ENCODE results near the gene PLET1.
A peak's percentile ranks its signal among the peaks of the same experiment; 100 is the strongest.

The PLET1 gene

DNA sequence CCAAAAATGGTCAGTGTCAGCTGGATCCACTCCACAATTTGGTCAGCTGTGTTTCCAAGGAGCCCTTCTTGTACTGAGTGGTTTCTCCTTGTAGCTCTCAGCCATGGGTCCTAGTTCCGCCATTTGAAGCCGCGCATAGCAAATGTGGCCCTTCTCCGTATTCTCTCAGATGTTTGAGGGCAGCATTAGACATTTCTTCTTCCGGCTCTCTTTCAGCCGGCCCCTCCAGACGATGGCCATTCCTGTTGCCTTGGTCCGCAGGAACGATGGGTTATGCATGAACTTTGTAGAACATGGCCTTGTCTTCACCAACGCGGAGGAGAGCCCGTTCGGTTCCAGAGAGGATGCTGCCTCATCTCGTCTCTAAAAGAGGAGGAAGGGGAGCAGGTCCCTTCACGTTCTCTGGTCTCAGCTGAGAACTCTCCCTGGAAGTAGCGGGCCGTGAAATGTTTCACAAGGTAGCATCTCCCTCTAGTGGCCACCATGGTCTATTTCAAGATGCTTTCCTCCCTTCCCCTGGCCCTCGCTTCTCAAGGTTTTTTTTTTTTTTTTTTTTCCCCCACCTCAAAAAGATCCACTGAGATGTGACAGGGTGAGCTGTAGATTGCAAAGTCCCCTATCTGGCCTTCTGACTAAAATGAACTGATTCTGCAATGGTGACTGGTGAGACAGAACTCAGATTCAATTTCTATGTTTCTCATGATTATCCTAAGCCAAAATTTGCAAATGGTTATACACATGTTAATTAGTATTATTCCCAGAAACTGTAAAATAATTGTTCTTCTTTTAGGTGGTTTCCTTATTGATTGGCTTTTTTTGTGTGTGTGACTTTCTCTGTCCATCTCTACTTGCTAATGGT, 19.8 kb upstream of the PLET1 start:
- DNase-seq, result peak; percentile 64

DNA sequence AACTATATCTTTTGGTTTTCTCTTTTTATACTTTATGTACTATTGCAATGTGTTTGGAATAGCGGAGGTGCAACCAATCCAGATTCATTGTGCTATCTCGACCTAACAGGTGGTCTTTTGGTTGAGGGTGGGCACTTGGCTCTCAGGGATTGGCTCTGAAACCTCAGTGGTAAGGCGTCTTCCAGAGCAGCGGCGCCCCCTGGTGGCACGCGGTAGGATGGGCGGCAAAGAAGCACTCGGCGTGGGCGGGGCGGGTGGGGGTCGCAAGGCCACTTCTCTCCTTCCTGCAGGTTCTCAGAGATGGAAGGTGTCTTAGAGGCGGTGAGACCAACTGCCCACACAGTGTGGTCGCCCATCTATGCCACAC, 19.2 kb upstream of the PLET1 start:
- no peak for DNase-seq

DNA sequence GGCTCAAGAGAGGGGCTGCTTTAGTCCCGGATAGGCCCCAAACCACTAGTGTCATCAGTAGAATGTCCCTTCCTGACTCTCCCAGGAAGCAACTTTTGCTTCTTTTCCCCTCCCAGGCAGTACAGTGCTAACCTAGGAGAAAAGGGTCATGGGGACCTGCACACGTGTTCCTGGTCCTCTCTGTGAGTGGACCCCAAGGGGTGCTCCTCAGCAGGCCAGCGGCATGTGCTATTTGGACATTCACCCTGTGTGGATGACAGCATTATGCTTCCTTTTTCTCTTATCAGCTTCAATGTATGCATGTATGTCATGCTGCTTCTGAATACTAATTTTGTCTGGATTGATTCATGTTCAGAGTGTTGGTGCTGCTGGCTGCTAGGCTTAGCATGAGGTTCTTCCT, 18.1 kb upstream of the PLET1 start:
- no peak for DNase-seq

DNA sequence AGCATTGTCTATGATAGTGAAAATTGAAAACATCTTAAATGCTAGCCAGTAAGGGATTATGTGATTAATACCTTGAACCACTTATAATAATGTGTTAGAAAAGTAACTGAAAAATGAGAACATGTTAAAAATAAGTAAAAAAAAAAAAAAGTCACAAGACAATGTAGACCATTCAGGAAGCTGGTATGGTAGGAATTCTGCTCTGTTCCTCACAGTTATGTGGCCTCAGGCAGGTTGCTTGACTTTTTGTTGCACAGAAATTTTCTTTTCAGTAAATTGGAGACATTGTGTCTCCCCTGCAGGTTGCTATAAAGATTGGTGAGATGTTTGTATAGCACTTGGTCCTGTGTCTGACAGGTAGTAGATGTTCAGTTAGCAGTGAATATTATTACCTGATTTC, 17.3 kb upstream of the PLET1 start:
- DNase-seq, result no peak

DNA sequence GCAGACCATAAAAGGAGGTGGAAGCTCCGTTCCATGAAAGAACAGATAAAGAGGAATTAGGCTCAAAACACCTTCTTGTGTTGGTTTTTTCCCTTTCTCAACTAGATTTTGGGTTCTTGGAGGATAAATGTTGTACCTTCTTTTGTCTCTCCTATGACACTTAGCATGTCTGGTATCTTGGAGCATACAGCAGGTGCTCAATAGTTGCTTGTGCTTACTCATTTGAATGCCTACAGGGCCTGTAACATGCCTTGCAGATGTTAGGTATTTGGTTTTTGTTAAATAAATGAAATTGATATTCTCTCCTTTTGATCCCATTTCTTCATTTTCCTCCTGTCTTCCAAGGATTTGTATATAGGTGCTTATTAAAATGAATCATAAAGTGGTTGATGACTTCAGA, 16.4 kb upstream of the PLET1 start:
- no peak for DNase-seq

DNA sequence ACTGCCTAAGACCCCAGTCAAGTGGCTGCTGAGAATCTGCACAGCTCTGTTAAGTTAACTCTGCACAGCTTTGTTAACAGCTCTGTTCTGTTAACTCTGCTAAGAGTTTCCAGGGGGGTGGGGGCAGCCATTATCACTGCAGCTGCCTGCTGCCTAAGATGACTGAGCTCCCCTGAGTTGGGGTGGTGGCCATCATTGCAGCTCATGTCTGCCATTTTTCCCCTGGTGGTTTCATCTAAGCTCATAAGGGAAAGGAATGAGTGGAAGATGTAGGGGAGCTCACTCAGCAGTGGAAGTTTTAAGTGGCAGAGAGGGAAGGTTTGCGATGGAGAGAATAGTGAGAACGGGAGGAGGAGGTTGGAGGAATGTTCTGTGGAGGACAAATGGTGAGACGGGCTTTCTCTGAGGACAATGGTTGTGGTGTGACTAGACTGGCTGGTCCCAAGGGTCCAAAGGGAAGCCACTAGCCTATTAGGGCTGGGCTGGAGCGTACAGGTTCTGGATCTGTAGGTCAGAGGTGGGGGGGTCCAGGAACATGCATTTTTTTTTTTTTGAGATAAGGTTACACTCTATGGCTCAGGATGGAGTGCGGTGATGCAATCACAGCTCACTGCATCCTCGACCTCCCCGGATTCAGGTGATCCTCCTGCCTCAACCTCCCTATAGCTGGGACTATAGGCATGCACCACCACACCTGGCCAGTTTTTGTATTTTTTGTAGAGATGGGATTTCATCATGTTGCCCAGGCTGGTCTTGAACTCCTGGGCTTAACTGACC, 13.5 kb upstream of the PLET1 start:
- DNase-seq, result no peak

DNA sequence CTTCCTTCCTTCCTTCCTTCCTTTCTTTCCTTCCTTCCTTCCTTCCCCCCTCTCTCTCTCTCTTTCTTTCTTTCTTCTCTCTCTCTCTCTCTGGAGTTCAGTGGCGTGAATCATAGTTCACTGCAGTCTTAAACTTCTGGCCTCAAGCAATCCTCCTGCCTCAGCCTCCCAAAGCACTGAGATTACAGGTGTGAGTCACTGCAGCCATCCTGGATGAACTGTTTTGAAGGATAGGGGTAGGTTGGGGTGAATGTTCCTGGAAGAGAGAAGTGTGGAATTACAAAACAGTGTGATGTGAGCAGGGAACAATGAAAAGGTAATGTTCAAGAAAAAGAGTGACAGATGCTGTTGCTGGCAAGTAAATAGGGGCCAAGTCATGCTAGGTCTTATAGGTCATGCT, 12.4 kb upstream of the PLET1 start:
- no peak for DNase-seq

DNA sequence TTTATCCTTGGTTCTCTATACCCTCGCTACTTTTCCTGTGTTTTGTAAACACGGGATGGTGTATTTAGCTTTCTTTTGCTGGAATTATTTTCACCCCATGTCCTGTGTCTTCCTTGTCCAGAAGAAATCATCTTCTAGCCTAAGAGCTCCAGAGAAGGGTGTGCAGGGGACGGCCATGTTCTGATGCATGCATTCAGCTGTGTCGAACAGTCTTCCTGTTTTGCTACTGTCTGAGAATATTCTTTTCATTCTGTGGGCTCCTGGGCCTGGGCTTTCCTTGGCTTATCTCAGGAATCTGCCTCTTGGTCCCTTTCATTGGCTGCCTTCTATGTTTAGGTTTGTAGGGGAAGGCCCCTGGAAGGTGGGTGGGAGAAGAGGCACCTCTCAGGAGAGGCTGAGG, 10.6 kb upstream of the PLET1 start:
- DNase-seq, result no peak

DNA sequence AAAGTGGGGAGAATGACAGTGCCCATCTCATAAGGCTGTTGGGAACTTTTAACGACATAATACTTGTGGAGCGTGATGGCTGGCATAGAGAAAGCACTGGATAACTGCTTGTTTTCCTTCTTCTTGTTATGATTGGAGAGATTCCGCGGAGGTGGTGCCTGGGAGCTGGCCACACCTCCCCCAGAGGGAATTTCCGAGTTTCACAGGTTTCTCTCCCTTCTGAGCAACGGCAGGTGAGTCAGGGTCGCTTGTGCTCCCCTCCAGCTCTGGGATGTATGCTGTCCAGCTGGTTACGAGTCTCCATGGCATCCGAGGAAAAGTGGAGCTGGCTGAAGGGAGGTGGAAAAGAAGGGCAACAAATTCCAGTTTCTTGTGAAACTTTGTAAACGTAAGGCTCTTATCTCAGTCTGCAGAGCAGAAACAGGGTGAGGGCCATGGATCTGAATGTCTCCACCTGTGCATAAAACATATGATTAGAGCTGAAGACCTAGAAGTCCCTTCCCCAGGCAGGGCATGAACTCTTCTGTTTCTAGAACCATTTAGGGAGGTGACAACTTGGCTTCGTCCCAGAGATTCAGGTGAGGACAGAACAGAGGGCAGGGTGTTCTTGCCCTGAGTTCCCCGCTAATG, 10.0 kb upstream of the PLET1 start:
- no peak for DNase-seq

DNA sequence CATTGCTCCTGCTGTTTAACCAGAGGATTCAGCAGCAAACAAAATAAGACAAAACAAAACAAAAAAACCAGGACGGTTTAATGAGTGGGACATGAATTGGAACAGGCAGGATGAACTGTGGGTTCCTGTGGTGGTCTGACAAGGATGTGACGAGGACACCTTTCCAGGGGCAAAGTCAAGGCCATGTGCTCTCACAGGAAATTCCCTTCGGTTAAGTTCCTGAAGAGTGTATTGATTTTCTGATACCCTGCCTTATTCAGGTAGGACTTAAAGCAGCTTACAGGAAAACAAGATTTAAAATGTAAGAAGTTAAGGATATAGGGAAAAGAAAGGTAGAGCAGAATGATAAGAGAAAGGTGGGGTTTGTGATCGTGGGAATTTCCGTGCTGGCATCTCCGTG, 8.5 kb upstream of the PLET1 start:
- DNase-seq, result no peak

DNA sequence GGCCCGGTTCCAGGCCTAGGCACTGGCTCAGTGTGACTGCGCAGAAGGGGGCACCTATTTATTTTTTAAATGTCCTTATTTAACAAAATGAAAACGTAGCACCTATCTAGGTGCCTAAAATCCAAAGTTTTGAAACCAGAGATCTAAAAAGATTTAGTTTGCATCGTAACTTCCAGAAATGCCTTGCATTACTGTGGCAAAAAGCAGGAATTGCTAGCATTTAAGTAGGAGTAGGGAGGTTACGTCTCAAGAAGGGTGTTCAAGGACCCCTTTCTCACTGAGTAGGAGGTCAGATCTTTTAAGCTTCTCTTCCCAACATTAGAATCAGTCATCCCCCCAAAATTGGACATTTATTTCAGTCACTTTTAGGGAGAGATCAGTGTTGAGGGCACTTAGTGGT, 7.7 kb upstream of the PLET1 start:
- no peak for DNase-seq

DNA sequence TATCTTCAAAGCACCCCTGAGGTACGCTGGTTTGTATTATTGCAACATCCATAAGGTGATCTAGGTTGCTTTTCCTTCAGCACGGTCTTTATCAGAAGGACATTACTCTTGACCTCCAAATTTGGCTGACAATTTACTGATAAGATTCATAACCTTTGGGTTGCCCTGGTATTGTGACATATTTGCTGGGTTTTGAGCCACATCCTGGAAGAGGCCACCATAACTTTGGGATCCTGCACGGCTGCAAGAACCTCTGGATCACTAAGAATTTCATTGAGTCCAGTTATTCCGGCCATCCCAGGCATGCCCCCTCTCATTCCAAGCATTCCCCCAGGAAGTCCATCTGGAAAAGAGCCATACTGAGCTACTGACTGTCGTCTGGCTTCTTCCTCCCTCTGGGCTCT, 6.5 kb upstream of the PLET1 start:
- DNase-seq, result no peak

DNA sequence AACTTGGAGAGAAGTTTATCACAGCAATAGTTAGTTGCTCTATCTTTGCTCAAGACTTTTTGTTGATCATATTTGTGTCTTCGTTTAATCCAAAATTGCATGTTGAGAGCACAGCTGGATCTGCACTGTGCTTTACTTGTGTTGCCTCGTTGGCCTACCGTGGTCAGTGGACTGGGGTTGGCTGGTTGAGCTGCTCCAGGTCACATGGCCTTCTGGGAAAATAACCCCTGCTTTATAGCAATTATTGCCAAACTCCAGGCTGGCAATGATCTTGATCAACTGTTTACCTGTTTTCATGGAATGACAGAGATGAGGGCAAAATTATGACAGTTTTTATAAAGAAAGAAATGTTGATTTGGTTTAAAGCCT, 5.7 kb upstream of the PLET1 start:
- DNase-seq, result no peak

DNA sequence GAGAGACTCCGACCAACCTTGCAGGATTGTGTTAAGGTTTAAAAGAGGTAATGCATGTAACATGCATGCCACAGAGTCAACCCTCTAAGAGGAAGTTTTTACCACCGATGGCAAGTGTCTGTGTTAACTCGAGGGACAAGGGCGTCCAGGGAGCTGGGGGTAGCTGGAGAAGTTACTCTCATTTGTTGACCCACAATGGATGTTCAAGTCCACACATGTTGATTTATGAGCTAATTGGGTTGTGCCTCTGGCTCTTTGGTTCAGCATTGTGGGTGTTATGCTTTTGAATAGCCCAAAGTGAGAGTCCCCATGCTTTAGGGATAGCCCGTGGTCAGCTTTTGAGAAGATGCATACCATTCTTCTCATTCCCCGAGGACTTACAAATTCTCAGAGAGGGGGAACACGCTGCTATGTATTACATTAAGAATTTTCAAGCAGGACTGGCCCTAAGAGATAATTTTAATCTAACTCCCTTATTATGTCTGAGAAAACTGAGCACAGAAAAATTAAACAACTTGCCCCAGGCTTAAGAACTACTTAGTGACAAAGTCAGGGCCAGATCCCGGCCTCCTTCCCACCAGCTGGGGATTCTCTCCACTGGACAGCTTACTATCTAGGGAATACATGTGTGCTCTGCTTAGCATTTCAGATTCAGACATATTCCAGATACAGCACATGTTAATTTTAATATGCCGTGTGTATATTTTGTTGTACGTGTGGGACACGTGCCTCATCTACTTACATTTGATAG, 5.2 kb upstream of the PLET1 start:
- no peak for DNase-seq

DNA sequence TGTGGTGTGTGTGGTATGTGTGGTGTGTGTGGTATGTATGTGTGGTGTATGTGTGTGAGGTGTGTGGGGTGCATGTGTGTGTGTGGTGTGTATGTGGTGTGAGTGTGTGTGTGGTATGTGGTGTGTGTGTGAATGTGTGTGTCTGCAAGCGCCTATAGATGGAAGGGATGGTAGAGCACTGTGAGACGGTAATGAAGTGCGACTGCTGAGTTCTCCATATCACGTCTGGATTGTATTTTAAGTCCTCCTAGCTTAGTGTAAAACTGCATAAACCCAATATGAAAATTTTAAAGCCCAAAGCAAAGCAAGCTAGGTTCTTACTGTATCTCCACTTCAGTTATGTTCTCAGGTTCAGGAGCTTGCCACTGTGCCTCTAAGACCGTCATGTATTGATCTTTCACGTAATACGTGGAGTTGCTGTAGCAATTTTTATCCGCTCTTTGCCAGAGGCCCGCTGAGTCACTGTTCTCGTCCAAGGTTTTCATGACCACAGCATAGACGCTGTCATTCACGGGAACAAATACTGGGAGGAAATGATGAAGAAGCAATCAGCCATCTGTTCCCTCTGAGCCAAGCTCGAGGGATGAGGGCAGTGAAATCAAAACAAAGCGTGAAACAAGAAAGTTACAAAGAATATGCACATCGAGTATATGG, 5.5 kb downstream of the PLET1 start:
- DNase-seq, result peak; percentile 8

DNA sequence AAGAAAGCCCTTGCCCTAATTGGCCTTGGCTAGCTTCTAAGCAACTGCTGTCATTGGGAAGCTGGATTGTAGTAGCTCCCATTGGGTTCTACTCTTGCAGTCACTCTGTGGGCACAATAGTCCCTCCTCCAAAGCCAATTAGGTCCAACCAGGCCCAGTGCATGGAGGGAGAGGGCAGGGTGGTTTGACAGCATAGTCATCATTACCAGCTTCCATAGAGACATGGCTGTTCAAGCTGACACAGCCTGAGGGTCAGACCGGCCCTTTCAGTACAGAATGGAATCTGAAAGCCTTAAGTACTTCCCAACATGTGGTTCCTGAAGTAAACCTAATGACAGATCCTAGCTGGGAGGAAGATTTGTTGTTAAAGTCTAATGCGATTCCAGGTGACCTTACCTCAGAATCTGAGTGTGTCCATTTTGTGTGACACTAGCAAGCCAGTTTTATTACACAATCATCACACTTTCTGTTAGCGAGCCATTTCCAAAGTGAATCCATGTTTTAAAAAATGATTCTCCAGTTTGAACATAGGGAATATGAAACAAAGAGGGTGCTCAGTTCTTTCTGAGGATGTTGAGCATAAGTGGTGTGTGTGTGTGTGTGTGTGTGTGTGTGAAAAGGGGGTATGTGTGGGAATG, 6.9 kb downstream of the PLET1 start:
- DNase-seq, result no peak

DNA sequence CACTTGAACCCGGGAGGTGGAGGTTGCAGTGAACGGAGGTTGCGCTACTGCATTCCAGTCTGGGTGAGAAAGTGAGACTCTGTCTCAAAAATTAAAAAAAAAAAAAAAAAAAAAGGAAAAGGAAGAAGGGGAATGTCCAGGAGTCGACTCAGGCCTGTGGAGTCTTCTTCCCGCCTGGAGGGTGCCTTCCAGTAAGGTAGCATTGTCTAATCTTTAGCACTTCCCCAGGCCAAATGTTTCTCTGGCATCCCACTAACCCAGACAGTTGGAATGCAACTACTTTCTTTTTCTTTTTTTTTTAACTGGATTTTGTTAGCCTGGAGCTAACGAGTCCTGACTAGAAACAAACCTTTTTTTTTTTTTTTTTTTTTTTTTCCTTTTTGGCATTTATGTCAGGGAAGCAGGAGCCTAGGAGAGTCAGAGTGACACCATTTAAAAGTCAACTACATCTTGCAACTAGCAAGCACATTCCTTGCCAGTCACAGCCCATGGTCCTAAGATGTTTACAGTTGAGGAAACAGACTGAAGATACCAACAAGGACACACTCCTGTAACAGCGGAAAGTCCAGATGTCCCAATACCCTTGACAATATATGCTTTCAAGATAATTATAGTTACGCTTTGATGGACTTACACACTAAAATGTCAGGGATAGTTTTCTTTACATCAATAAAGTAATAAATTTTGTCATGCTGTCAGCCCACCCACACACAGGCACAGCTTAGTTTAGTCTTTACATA, 10.6 kb downstream of the PLET1 start:
- no peak for DNase-seq

DNA sequence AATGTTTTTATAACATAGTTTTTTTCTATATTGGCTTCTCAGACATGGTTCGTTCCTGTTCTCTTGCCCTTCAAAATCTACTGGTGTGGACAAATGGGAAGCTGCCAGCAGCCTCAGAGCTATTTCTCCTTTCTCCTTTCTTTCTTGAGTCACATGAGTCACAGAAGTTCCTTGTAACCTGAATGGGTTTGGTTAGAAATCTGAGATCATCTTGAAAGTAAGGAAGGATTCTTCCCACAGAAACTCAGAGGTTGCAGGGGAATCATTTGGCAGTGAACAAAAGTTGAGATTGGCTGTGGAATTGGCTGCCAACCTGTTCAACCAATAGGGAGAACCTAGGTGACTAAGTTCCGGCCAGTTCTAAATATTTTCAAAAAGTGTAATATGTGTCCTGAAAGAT, 12.5 kb downstream of the PLET1 start:
- no peak for DNase-seq

DNA sequence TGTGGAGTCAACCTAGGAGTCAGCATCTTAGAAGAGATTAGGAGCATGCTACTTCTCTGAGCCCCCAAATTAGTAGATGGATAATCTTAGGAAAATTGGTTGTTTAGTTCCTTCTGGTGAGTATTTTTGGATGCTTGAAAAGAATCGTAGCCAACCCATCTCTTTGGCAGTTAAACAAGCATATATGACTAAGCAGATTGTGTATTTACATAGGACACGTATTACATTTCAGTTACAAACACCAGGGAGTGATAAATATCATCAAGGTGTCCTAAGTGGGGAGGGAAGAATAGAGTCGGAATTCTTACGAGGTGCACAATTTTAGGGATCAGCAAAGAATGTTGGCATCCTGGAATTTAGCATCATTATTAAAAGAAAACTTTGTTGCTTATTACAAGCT, 13.5 kb downstream of the PLET1 start:
- no peak for DNase-seq

DNA sequence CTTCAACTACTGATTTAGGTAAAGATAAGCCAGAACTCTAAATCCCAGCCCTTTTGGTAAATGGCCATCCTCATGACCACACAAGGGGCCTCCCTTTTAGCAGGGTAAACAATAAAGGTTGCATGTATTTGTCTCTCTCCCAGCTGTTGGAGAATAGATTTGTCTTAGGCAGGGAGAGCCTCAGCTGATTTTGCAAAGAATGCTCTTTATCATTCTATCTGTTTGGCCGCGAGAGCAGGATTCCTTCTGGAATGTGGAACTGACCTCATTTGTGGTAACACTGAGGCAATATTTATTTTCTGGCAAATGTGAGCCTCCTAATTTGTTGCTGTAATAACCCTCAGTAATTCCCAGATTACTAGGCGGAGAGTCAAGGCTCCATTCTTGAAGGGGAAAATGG, 19.2 kb downstream of the PLET1 start:
- DNase-seq, result no peak

DNA sequence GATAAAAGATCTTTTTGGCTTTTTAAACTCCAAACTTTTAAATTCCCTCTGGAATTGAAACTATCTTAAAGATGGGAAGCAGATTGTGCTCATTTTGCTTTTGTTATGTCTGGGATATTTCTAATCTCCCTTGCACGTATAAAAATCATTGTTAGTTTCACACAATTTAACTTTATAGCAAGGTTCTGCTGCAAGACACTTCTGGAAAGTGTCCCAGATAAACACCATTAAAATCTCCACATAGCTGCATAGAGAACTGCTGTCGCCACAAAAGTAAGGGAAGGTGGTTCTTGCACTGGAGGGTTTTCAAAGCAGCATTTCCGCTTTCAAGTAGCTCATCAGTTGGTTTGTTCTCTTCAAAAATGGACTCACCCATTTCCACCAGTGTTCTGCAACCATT, 22.6 kb downstream of the PLET1 start:
- no peak for DNase-seq

DNA sequence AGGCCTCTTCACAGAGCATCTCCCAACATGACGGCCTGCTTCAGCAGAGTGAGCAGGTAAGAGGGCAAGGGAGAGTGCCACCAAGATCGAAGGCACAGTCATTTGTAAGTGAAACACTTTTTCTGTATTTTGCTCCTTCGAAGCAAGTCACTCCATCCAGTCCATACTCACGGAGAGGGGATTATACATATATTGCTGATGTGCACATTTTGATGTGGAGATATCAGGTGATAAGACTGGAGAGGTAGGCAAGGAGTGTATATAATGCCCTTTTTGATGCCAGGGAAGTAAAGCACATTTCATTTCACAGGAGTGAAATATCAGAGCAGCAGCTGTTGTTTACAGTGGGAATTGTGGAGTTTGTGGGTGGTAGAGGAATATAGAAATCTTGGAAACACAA, 23.2 kb downstream of the PLET1 start:
- DNase-seq, result no peak
